HUDEP-2 (cell line): Measurements from ENCODE around the gene PGBD5.

Experiments used
- DNase-seq, 76 experiments: peaks; one replicate each; lab custom pipeline; 2025; ENCODE audit not compliant: unreplicated experiment in 76 of 76; lab: John Stamatoyannopoulos, UW

Gene PGBD5

DNA sequence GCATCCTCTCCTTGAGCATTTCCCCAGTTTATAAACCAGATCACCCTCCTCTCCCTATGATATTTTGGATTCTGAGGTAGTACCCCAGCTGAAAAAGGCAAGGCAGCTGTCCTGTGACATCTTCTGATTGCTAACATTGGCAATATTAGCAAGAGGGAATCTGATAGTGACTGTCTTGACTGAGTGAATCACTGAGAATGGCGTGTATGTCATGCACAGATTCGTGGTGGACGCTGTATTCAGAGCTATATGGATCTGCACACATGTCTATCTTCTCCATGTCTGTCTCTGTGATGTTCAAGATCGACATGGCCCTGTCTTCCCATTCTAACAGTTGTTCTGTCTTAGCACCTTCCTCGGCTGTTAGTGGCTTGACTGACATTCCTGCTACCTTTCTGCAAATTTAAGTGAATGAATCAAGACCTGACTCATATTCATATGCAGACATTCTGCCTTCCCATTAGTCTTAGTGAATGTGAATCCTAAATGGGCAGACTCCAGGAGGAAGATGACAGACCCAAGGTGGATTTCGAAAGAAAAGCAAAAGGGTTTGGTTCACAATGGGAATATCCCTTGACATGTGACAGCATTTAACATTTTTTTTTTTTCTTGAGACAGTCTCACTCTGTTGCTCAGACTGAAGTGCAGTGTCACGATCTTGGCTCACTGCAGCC lies 97.7 kb downstream of the PGBD5 start:
- DNase-seq: no peak

DNA sequence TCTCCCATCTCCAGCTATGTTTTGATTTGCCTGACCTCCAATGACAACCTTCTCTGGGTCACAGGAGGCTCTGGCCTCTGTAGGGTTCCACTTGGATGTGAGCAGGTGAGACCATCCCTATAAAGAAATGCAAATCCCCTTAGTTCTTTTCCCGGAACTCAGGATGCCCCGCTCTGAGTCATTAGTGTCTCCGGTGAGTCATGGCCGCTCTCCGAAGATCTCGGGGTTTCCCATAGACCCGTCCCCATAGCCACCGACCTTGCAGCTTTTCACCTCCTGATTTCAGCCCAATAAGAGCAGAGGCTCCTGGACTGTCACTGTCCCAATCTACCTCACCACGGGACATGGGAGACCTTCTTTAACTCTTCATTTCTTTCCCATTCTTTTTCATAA lies 98.2 kb downstream of the PGBD5 start:
- no peak for DNase-seq

DNA sequence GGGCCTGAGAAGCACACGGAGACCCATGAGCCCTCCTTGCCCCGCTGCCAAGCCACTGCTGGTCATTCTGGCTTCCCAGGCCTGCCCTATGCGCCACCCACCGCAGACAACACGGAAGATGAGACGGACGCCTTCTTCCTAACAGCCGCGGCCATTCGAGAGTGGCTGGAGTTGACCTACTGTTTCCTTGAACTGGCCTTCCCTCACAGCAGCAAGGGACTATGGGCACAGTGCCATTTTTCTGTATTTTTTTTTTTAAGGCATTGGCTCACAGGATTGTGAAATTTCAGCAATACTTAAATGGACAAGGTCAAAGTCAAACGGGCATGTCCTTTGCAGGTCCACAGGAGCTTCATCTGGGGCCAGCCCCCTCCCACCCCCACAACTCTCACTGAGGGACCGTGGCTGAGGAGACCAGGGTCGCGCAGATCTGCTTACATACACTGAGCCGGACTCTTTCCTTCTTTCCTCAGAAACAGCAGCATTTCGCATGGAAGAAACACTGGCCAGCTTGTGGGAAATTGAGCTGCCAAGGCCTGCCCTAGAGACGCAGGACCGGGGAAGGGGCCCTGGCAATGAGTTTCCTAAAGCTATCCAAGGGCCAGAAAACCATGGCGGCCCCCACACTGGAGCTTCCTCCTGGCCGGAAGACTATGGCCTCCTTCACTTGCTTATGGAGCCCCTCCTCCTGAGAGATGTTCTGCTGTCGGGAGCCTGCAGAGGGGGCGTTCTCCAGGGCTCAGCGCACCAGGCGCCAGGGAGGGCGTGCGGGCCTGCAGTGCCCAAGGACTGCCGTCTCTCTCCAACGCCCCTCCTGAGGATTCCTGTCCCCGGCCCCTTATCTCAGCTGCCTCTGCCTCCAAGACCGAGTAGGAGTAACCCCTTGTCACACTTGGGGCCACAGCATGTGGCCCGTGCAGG lies 98.9 kb downstream of the PGBD5 start:
- DNase-seq: no peak

DNA sequence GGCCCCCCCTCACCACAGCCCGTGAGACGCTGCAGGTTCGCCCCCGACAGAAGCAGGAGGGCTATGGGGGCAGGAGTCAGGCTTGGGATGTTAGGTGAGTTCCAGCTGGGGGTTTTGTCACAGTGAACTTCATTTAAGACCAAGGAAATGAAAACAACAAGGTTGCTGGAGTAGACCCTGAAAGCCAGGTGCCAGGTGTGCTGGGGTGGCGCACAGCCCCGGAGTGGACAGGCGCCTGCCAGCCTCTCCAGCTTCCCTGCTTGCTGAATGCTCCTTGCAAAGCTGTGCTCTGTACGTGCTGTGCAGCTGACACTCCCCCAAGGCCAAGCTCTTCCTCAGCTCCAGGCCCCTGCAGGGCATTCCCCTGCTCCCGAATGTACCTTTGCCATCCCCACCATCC lies 102.4 kb downstream of the PGBD5 start:
- no peak for DNase-seq

DNA sequence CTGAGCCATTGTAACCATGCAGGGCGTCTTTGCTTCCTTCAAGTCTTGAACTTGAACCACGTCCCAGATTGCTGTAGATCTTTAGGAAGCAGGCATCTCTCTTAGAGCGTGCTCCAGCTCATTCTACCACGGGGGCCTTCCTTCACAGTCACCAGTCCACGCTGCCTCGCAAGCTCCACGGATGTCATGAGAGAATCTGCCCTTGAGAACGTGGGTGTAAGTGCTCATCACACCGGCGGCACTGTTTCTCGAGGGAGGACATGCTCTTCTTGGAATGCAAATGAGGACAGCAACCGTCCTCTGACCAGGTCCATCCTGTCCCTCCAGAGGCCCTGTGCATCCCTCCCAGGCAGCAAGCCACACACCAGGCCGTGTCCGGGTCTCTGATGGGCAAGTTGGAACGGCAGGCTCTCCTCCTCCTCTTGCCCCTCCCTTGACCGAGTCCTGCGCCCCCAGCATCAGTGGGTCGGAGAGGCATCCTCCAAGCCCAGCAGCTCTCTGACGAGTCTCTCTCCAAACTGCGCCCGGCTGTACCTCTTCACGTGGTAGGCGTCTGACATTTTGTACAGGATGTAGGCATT lies 103.1 kb downstream of the PGBD5 start:
- DNase-seq: no peak

DNA sequence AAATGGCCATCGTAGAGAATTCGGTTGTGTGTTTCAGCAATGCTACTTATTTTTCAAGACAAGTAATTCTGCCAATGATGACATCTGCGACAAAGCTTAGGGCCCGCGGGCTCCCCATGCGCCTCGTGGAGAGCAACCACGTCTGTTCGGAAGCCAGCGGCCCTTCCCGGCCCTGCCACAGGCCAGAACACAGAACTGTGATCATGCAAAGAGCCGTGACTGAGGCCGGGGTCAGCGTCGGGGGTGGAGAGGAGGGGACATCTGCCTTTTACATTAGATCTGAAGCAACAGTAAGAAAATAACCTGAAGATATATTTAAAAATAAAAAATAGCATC lies 103.7 kb downstream of the PGBD5 start:
- no peak for DNase-seq

DNA sequence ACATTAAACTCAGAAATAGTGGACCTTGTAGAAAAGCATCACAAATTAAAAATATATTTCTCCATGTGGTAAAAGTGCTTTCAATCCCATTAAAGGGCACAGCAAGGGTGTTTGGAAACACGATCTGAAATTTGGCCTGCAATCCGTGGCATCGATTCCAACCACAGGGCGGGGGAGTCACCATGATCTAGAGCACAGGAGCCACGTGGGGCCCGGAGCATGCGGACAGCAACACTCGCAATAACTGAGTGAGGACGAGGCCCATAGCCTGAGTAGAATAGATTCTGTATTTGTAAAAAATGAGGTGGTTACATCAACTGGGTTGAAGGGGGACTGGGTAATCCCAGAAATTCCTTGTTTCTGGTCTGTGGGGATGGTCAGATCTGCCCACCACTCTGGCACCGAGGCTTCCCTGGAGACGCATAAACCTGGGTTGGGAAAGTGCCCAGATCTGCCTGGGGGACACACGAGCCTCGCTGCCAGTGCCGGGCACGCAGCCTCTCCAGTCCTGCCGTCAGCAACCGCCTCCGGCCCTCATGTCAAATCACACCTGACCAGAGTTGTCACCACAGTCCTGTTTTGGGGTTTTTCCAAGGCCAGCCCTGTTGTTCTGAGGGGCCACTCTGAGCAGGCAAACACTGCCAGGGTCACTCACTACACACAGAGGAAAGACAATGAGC lies 104.3 kb downstream of the PGBD5 start:
- DNase-seq: no peak

DNA sequence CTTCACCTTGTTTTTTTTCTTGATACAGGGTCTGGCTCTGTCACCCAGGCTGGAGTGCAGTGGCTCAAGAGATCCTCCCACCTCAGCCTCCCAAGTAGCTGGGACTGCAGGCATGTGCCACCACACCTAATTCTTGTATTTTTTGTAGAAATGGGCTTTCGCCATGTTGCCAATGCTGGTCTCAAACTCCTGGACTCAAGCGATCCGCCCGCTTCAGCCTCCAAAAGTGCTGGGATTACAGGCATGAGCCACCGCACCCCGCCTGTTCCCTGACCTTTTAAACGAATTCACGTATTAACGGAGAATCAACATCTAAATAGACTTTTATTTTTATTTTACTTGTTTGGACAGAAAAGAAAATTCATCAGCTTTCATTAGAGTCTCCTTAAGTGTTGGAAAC lies 104.8 kb downstream of the PGBD5 start:
- DNase-seq: no peak

DNA sequence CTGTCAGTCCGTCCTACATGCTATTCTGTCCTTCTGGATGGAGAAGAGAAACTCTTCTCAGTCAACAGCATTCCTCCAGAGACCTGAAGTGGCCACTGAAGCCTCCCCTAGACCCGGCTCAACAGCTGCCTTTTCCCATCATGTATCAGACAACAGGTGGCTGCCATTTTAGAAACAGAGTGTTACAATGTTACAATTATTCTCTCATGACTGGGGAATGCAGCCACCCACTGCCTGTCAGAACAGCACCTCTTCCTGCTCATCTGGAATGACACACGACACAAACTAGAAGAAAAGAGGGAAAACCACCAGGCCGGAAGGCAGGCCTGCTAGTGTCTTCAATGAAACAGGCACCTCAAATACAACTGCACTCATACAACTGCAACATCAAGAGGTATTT lies 105.3 kb downstream of the PGBD5 start:
- DNase-seq: no peak

DNA sequence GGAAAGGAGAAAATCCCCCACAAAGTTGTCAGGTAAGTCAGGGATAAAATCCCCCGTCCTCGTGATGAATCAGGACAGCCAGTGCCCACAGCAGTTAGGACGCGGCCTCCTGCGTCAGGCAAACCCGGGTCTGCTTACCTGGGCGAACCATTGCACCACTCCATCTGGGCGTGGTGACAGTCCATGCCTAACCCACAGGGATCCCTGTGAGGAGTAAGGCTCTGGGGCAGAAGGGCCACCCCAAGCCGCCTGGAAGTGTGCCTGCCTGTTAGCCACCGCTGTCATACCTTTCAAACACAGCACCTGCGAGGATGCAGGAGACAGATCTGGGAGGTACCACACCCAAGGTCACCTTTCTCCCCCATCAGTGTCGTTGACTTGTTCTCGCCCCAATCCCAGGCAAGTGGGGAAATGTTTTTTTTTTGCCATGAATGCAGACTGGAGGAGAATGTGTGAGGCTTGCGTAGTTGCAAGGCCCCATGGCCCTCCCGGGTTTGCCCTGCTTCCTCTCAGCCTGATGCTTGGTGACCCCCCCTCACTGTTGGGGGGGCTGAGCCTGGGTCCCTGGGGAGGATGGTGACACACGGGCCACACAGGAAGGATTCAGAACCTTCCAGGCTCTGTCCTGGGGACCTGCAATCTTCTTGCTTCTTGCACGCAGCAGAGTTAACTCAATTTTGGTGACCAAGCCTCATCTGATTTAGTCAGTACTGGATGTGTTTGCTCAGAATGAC lies 107.0 kb downstream of the PGBD5 start:
- DNase-seq: no peak

DNA sequence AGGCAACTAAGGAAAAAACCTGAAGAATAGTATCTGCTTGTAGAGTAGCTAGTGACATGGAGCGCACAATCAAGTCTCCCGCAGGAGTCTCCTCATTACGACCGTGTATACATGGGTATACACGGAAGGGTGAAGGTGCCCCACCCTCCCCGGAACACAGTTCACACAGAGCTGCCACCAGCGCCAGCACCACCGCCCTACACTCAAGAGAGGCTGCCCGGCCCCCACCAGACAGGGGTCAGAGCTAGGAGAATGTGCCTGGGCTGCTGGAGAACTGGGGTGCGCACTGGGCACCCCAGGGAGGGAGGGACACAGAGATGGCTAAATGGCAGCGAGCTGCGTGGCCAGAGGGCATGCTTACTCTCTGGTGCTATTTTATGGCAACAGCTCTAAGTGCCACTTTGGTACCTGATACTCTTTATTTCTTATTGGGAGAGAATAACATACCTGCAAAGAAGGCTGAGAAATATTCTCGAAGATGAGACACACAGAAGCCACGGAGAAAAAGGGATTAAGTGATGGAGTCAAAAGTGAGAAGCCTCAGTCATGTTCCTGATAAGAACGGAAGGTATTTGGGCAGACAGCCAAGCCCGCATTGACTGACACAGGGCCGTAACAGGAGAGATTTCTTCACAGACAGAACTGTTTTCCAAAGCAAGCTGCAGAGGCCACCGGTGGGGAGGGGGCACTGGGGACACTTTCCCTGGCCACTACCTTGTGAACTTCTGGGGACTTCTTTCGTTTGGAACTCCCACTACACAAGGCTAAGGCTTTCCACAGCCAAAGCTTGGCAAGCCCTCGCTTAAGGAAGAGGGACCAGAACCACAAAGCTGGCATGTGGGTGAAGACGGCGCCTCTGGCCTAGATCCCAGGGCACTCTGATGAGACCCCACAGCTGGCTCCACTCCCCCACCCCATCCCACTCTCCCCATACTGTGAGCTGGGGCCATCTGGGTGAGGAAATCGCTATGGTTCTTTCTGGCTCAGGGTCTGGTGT lies 108.0 kb downstream of the PGBD5 start:
- peak in 6 of 76 experiments; percentile 1 to 10 (median 8) for DNase-seq

DNA sequence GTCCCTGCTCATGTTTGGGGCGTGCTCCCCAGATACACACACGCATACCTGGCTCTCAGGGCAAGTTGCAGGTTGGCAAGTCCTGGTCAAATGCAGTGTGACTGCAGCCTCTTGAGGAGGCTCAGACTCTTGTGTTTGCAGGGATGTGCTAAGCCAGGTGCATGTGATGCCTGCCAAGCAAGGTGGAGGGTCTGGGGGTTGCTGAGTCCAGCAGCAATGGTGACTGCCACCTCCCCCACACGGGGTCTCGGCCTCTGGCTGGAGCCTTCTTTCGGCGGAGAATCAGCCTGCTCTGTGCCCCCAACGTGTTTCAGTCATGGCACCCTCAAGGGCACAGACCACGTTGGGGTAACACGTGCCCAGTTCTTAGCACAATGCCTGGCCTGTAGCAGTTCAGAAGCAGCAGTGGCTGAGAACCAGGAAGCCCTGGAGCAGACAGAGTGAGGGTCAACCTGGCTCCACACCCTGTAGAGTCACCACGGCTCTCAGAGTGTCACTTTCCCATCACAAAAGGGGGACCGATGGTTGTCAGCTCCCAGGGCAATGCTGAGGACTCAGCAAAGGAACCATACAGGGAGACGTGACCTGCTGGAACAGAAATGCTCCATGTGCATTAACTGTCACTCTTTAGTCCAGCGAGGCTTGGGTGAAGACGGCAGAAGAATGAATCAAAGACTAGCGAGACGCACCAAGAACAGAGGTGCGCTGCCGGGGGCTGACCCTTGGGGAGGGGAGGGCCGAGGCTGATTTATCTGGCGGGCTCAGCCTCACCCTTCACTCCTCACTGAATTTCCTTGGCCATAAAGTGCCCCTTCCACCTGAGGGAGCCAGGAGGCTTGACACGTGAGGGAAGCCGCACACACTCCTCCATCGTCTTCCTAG lies 109.0 kb downstream of the PGBD5 start:
- no peak for DNase-seq

DNA sequence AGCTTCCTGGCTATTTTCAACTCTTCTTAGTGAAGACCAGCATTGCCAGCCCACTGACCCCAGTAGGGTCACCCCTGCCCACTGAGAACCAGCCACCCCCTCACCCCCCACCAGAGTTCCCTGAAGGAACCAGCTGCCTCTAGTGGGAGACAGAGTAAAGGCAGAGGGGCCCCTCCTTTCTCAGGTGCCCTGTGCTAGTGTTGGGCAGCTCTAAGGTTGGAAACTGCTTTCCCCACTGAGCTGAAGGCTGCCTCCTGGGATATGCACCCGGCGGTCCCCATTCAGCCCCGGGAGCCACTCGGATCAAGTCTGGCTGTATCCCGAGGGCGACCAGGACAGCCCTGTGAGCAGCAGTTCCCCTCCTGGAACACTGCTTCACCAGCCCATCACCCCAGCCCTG lies 111.0 kb downstream of the PGBD5 start:
- no peak for DNase-seq

DNA sequence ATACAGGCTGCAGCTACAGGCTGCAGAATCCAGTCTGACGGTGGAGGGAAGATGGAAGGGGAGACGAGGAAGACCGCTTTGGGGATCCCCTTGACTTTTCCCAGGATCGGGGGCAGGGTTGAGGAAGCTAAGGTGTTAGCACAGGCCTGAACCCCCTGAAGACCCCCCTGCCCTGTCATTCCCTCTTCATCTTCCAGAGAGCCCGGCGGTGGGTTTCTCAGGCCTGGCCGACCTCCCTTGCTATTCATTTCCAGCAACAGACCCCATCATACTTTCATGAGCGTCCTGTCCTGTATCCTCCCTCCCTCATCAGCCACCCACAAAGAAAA lies 112.0 kb downstream of the PGBD5 start:
- DNase-seq: no peak

DNA sequence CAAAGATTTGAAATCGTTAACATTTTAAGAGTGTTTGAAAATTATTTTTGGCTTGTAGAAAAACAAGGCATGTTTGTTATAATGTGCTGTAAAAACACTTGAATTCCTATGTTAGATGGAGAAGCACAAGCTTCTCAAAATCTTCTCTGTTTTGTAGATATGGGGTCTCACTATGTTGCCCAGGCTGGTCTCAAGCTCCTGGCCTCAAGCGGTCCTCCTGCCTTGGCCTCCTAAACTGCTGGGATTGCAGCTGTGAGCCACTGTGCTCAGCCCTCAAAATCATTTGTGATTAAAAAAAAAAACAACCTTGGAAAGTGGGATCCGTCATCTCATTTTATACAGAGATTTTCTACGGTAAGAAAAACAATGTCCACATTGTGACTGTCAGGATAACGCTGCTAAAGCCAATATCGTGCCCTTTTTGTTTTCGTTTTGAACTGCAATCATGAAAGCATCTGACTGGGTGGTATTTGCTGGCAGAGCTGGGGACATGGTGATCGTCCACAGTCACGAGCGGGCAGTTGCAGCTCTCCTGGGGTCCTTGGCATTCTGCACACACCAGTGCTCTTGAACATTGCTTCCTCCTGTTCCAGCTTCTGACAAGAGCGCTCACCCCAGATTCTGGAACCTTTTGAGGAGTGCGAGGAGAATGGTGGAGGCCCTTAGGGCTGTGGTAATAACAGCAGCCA lies 112.5 kb downstream of the PGBD5 start:
- no peak for DNase-seq

DNA sequence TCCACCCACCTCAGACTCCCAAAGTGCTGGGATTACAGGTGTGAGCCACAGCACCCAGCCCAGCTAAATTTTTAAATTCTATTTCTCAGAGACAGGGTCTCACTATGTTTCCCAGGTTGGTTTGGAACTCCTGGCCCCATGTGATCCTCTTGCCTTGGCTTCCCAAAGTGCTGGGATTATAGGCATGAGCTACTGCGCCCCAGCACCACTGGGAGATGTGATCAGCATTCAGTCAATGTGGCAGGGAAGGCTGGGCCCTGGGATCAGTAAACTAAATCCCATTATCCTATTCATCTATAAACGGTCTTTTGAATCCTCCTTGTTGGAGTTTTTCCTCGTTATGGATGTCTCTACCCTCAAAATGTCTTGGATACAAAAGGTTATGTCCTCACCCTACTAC lies 113.5 kb downstream of the PGBD5 start:
- no peak for DNase-seq

DNA sequence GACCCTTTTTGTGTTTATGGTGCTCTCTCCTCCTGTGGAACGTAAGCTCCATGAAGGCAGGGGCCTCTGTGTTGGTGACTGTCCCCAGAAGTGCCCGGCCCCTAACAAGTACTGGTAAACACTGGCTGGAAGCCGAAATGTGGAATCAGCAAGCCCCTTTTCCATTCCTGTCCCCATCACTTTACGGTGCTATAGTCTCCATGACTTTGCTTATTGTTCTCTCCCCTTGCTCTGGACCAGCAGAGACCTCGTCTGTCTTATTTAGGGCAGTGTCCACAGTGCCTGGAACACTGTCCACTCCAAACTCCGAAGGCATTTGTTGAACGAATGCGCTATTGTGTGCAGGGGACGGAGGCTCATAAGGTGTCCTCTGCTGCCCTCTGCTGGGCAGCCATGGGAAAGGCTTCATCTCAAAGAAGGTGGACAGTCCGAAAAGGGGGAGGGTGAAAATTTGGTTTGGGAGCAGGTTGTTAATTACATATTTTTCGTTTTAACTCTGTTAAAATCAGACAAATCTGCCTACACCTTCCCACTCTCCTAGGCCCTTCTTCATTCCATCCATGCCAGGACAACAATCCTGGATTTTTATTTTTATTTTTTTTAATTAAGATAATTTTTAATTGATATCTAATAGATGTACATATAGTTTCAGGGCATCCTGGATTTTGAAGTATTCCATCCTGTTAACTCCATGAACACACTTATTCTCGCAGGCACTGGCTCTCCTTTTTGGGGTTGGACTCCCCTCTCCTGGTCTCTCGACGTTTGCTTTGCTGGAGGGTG lies 115.6 kb downstream of the PGBD5 start:
- peak in 60 of 76 experiments; percentile 6 to 65 (median 42) for DNase-seq
